Kidney (tissue), 14 donors: ENCODE measurements around the gene KBTBD12. TPM values are rescaled to one million over a fixed set of nuclear protein-coding genes. Genes with fewer than 3 reads are reported as not detected.

ENCODE experiments used
- DNase-seq, 5 donors: peaks; one replicate each; pipeline ENCODE4 v3.0.0-alpha.2; 2013 to 2020
- FAIRE-seq: peaks from 2 replicates; lab custom pipeline; 2012; peaks lifted over from hg19 to GRCh38; lab: Jason Lieb, UNC
- H3K27ac ChIP-seq, 2 donors: one replicate each; pipeline ENCODE4 v1.7.0; 2013; ENCODE audit warnings: low read depth in 2 of 2, low read length in 2 of 2, inconsistent platforms in 1 of 2
- H3K27me3 ChIP-seq: one replicate; pipeline ENCODE4 v1.7.1; 2013; ENCODE audit warnings: low read length, inconsistent platforms; ENCODE audit not compliant: control insufficient read depth, insufficient read depth
- H3K36me3 ChIP-seq, 3 donors: one replicate each; pipeline versions ENCODE4 v1.7.0 to v1.7.1; 2013; ENCODE audit warnings: low read length in 3 of 3, control low read depth in 1 of 3, inconsistent platforms in 1 of 3; ENCODE audit not compliant: insufficient read depth in 3 of 3, control insufficient read depth in 2 of 3
- H3K4me1 ChIP-seq, 3 donors: one replicate each; pipeline versions ENCODE4 v1.7.0 to v1.7.1; 2013; ENCODE audit warnings: low read length in 3 of 3, inconsistent platforms in 1 of 3, low read depth in 1 of 3; ENCODE audit not compliant: control insufficient read depth in 2 of 3, insufficient read depth in 2 of 3
- H3K4me3 ChIP-seq, 3 donors: one replicate each; pipeline versions ENCODE4 v1.7.0 to v1.8.1; 2013; ENCODE audit warnings: low read length in 3 of 3, control low read depth in 1 of 3, inconsistent platforms in 1 of 3
- H3K9ac ChIP-seq, 3 donors: one replicate each; pipeline versions ENCODE4 v1.7.0 to v1.7.1; 2013; ENCODE audit warnings: low read length in 3 of 3, control low read depth in 1 of 3, inconsistent platforms in 1 of 3
- H3K9me3 ChIP-seq, 3 donors: one replicate each; pipeline versions ENCODE4 v1.7.0 to v1.7.1; 2013; ENCODE audit warnings: low read length in 3 of 3, control low read depth in 1 of 3, inconsistent platforms in 1 of 3; ENCODE audit not compliant: control insufficient read depth in 2 of 3, insufficient read depth in 1 of 3
- CTCF ChIP-seq: IDR thresholded peaks from 3 replicates; pipeline ENCODE4 v1.5.1; 2012; ENCODE audit warnings: mild to moderate bottlenecking, moderate library complexity, borderline replicate concordance; ENCODE audit not compliant: insufficient read depth; ENCODE audit errors: extremely low read depth
- intact Hi-C: fragments of 100-400 bp; cut with DNase I; formaldehyde crosslinking; loops from one replicate; pipeline ENCODE4 v1.11.1; 2022
- polyA plus RNA-seq: library from polyadenylated mRNA; stranded (reverse); fragments of 350-450 nt; fragmentation: Illumina TruSeq; extraction: RNeasy Lipid Tissue Mini Kit (QIAGEN cat#74804); gene quantifications from one replicate; pipeline ENCODE4 v1.2.3, GENCODE V29; 2014; ENCODE audit warnings: low read depth, low replicate concordance; ENCODE audit not compliant: insufficient read depth
- total RNA-seq: library from RNA; stranded (reverse); fragmentation: NEBNext Ultra II Directional; extraction: Animal tissue kit (Norgen Biotek cat#: 25700); gene quantifications from one replicate; pipeline ENCODE4 v1.2.1, GENCODE V29; 2021
- donor health status: control.
- donor health status: control.
- donor health status: control.
- donor health status: control.
- donor health status: control.
- donor health status: DM: yes; HTN: yes; CAD: no.
- donor health status: Normal renal cell carcinoma (clear cell type).

The KBTBD12 gene
- total and polyA plus RNA-seq, 2 donors from 2014 or later: 1.4 to 1.6 TPM

GRCh38 chr3:127884041-127884440, 31.0 kb upstream of the KBTBD12 start:
- Histone ChIP-seq H3K36me3 (no peaks in the 10 kb centered on the region), H3K9me3 (no peaks in the 10 kb centered on the region), H3K27me3 (no peaks in the 10 kb centered on the region), H3K4me1 (peaks cover 0 to 5% (median 3%) of the 10 kb centered on the region in 3 donors), H3K27ac (no peak overlapping the region), H3K9ac (no peak overlapping the region), H3K4me3 (no peak overlapping the region)
- no peak for TF ChIP-seq CTCF
- FAIRE-seq (no peak), DNase-seq (no peak)
- intact Hi-C loops: no loop called here

GRCh38 chr3:127886231-127886955, 28.6 kb upstream of the KBTBD12 start:
- intact Hi-C loops: no loop called here
- Histone ChIP-seq H3K27ac (no peak overlapping the region), H3K9me3 (peaks cover 0 to 5% (median 0%) of the 10 kb centered on the region in 3 donors), H3K9ac (no peak overlapping the region), H3K27me3 (no peaks in the 10 kb centered on the region), H3K4me1 (peaks cover 0 to 5% (median 4%) of the 10 kb centered on the region in 3 donors), H3K4me3 (no peak overlapping the region), H3K36me3 (no peaks in the 10 kb centered on the region)
- TF ChIP-seq CTCF: no peak
- DNase-seq (peak in 2 of 5 donors; percentile 66 to 85), FAIRE-seq (no peak)

- DNase-seq (no peak), FAIRE-seq (no peak)
- no peak for TF ChIP-seq CTCF
- H3K4me1 ChIP-seq: peaks cover 0 to 5% (median 4%) of the 10 kb centered on the region in 3 donors
- H3K27me3 ChIP-seq: no peaks in the 10 kb centered on the region
- H3K9ac ChIP-seq: no peak overlapping the region
- peaks cover 0 to 5% (median 0%) of the 10 kb centered on the region in 3 donors for H3K9me3 ChIP-seq
- H3K27ac ChIP-seq: no peak overlapping the region
- H3K36me3 ChIP-seq: no peaks in the 10 kb centered on the region
- no peak overlapping the region for H3K4me3 ChIP-seq
- intact Hi-C loops: no loop called here
Measured at GRCh38 chr3:127886956-127887231, 28.1 kb upstream of the KBTBD12 start.
